ENCODE data around the gene HSD11B1L.
"Not testable (repeated sequence)": the region's sequence is repeated elsewhere in the genome, so short reads cannot be mapped to it uniquely, and the experiment has no call there.

HSD11B1L gene

DNA sequence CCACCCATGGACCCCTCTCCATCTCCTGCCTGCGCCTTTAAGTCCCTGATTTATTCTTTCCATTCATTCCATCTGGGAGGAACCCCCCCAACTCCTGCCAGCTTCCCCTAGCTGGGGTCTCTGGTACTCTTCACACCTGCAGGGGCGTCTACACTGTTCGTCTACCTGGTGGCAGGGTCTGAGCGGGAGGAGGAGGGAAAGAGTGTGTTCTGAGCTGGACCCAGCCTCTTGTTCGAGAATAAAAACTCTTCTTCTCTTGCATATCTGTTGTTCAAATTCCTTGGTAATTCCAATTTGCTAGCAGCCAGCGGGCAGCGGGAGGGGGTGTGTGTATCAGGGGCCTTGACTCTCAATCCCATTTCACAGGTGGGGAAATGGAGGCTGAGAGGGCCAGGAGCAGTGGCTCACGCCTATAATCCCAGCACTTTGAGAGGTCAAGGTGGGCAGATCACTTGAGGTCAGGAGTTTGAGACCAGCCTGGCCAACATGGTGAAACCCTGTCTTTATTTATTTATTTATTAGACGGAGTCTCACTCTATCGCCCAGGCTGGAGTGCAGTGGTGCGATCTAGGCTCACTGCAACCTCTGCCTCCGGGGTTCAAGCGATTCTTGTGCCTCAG, 7.5 kb downstream of the HSD11B1L start:
- DNase-seq: not testable (repeated sequence)

DNA sequence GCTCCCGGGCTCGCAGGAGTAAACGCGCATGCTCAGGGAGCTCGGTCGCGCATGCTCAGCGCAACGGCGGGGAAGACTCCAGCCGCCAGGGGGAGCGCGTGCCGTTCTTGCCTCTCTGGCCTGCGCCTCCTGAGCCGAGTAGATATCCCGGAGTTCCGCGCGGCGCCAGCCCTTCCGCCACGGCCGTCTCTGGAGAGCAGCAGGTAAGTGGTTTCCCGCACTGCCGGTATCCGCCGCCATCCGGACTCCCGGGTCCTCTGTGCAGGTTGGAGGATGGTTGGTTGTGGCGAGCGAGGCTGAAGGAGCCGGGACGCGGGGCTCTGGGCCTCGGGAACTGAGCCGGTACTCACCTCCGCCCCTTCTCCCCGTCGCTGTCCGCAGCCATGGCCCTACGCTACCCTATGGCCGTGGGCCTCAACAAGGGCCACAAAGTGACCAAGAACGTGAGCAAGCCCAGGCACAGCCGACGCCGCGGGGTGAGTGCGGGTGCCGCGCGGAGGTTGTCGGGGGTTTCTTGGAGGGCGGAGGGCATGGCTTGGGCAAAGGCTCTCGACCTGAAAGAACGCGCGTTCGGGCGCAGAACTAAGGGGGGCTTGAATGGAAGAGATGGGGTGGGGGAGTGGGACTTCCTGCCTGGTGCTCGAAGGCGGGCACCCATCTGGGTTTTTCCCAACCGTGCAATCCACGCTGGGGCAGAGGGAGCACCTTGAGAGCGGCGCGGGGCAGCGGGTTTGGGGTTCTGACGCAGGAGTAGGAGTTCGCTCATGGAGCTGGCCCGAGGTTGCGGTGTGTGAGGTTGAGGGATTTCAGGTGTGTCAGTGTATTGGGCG, 9.5 kb downstream of the HSD11B1L start, which contains the start of gene RPL36:
Gene RPL36, plus strand, starts transcription at position 171 of the 830 bp plus-strand sequence. Its CDS starts 213 bp downstream, at position 384.
- DNase-seq: peak; percentile 96

DNA sequence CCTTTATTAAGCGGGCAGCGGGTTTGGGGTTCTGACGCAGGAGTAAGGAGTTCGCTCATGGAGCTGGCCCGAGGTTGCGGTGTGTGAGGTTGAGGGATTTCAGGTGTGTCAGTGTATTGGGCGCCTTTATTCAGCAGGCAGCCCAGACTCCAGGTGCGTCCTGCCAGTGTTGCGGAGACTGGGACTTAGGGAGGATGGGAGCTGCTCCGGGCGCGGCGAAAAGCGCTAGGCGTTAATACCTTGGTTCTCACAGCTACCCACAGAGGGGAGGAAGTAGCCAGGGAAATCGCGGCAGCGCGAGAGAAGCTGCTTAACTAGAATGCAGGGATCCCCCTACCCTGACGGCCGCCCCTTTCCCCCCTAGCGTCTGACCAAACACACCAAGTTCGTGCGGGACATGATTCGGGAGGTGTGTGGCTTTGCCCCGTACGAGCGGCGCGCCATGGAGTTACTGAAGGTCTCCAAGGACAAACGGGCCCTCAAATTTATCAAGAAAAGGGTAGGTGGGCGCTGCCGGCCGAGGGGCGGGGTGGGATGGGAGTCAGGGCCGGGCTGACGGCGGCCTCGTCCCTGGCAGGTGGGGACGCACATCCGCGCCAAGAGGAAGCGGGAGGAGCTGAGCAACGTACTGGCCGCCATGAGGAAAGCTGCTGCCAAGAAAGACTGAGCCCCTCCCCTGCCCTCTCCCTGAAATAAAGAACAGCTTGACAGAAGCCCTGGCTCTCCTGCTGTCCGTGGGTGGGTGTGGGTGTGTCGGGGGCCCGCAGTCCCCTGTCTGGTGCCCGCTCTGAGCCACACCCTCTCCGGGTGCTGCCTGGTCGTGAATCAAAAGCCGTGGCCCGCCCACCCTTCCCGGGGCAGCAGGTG, 10.4 kb downstream of the HSD11B1L start:
- no peak for DNase-seq

DNA sequence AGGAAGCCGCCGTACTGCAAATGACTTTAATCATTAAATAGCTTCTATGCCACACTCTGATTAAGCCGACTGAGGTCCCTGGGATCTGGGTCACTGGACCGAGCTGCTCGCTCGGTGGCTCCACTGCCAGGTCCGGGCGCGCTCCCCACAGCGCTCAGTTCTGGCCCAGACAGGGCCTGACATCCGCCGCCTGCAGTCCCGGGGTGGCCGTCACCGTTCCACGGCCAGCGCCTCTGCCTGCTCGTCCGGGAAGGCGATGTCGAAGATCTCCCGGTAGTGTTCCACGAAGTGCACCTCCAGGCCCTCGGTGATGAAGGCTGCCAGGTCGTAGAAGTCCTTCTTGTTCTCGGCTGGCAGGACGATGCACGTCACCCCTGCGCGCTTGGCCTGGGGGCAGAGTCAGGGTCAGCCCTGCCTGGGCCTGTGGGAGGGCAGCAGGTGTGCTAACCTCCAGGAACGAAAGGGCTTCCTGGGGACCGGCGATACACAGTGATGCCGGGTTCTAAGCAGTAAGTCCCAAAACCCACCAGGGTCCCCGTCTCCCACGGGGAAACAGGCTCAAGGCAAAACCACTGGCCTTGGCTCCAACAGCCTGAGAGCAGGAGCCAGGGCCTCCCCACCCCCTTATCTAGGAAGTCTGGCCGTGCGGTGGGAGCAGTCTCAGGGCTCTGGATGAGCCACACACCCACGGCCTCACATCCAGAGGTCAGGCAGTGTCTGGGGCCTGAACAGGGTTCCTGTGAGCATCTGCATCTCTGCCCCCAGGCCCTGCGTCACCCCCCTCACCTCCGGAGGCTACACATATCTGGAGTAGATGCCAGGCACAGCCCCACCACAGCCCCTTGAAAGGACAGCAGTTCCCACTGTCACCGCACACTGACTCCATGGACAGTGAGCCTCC, 11.2 kb downstream of the HSD11B1L start:
- DNase-seq: no peak

DNA sequence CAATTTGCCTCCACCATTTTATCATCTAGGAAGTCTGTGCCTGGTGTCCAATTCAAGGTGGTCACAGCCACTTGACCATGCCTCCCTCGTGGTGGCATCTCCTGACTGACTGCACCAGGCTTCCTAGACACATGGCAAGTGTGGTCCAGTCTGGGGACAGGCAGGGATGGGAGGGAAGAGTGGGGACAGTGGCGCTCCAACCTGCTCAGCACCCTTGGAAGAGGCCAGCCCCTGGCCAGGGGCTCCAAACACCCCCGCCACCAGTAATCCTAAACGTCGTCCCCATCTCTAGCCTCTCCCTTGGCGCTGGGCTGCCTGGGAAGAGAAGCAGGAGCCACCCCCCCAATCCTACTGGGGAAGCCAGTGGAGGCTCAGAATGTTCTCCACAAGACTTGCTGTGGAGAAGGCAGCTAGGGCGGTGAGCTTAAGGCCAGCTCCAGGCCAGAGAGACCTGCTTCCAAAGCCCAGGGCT, 11.9 kb downstream of the HSD11B1L start:
- no peak for DNase-seq

DNA sequence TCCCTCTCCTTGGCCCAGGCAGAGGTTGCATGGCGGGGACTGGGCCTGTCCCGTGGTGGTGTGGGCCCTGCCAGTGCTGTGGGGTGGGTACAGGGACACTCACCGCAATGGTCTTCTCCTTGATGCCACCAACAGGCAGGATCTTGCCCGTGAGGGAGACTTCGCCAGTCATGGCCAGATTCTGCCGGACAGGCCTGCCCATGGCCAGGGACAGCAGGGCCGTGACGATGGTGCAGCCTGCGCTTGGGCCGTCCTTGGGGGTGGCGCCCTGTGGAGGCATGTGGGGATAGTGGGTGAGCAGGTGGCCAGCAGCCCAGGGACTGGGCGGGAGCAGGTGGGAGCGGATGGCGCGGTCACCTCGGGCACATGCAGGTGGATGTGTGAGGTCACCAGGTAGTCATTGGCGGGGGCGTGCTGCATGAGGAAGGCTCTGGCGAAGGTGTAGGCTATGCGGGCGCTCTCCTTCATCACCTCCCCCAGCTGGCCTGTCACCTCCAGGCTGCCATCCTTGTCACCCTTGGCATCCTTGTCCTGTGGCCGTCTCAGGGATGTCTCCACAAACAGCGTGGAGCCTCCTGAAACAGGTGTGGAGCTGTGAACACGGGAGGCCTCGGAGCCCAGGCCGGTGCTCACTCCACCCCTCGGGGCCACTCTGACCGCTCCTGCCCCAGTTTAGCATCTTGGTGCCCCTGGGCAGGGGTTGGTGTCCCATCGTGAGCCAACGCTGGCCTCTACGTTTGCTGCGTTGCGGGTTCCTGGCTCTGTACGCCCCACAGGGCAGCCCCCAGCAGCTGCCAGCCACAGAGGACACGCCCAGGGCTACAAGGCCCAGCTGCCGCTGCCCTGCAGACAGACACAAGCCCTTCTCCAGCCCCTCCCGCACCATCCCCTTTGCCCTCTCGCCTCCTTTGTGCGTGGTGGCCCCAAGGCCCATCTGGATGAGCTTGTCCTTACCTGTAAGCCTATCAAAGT, 12.7 kb downstream of the HSD11B1L start:
- no peak for DNase-seq

DNA sequence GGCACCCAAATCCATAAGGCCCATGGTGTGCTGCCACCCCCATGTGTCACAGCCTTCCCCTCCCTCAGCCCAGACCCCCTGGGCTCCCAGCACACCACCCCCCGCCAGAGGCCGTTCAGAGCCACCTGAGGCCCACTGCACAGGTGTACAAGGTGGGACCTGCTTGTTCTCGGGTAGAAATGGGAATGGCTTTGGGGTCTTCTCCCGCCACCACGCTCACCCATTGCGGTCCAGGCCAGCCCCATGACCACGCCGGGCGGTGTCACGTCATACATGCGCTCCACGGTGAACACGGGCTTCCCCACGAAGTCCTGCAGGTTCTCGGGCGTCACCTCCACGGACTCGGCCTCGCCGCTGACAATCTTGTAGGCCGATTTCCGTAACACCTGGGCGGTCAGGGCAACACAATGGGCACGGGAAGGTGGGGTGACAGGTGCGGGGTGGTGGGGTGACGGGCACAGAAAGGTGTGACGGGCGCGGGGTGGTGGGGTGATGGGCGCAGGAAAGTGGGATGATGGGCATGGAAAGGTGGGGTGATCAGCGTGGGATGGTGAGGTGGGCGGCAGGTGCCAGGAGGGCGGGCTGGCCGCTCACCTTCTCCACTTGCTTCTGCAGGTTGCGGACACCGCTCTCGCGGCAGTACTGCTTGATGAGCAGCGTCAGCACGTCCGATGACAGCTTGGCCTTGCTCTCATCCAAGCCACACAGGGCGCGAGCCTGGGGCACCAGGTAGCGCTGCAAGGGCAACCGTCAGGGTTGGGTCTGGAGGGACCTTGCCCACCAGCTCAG, 13.5 kb downstream of the HSD11B1L start:
- DNase-seq: no peak

DNA sequence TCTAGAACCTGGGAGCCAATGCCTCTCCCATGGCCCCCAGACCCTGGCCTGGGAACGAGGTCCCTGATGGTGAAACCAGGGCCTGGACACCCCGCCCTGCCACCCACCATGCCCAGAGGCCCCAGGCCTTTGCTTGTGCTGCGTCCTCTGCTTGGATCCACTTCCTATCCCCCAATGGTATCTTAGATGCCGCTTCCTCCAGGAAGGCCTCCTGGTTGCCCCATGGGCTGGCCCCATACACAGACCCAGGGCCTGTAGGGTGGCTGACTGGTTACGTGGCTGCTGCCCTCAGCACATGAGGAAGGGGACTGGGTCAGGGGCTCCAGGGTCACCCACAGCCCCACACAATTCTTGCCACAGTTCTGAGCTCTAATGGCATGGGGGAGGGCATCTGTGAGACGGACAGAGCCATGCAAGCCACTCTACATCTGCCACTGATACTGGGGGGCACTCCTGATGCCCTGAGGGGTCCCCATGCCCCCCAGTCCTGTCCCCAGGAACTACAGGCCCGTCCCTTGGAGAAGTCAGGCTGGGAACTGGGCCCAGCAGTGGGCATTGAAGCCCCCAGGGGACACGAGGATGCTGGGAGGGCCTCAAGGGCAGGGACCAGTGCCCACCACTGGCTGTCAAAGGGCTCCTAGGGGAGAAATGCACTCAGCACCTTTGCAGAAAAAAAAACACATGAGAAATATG, 14.3 kb downstream of the HSD11B1L start:
- no peak for DNase-seq

DNA sequence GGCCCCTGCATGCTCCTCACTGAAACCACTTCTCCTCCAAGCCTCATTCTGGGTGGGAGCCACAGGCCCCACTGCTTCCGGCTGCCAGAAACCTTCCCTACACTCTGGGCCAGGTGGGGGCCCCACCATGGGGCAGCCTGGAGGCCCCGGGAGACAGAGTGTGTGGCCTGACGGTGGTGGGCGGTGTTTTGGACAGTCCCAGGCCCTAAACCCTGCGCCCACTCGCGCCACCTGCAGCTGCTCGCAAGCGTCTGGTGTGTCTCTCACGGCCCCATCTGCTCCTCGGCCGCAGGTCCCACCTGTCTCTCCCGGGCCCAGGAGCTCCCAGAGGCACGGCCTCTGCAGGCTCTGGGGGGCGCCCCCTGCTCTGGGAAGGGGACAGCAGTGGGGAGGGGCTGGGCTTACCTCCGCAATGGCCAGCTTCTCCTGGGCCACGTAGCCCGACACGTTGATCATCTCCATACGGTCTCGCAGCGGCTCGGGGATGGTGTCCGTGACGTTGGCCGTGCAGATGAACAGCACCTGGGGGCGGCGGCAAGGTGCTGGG, 14.9 kb downstream of the HSD11B1L start:
- no peak for DNase-seq

DNA sequence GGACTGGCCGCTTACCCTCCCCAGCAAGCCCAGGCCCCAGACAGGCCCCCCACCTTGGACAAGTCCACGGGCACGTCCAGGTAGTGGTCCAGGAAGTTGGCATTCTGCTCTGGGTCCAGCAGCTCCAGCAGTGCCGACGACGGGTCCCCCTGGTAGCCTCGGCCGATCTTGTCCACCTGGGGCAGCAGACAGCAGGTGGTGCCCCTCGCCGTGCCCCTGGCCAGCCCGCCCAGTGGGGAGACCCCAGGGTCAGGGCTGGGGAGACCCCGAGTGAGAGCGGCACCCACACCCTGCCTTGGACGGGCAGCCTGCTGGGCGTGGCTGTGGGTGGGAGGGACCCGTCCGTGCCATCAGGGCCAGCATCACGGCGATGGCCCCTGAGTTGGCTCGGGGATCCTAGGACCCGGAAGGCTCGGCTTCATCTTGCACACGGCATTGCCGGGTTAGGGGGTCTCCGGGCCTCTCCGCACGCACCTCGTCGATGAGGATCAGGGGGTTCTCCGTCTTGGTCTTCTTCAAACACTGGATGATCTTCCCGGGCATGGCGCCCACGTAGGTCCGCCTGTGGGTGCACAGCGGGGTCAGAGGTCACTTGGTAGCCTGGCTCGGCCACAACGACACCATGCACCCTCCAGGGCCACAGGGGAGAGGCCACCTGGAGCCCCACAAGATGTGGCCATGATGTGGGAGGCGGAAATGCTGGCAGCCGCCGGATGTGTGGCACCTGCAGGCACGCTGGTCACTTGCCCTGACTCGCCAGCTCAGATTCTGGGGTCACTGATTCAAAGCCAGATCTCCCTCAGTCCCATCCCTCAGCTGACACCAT, 15.6 kb downstream of the HSD11B1L start:
- DNase-seq: no peak

DNA sequence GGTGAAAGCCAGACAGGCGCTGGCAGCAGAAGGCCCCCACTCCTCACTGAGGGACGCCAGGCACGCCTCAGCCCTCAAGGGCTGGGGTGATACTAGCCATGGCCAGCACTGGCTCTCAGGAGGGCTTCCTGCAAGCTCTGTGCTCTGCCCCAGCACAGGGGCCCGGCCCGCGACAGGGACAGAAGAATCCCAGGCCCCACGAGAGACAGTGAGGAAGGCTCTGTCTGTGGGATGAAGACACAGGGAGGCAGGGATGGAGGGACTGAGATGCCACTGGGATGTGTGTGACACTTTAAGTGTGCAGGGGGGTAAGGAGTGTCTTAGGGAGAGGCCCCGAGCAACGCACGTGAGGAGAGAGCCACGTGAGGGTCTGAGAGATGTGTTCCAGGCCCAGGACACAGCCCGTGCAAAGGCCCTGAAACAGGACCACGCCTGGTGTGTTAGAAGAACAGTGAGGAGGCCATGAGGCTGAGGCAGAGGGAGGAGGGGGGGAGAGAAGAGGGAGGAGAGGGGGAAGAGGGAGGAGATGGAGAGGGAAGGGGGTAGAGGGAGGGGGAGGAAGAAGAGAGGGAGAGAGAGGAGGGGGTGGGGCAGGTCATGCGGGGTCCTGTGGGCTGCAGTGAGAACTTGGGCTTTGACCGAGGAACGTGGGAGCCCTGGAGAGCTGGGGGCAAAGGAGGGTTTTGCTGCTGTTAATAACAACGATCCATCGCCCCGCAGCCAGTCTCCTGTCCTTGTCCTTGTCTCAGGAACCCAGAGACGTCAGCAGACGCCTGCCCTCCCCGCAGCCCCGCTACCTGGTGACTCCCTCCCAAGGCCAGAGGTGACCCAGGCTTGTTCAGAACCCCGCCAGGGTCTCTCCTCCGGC, 16.4 kb downstream of the HSD11B1L start:
- DNase-seq: no peak

DNA sequence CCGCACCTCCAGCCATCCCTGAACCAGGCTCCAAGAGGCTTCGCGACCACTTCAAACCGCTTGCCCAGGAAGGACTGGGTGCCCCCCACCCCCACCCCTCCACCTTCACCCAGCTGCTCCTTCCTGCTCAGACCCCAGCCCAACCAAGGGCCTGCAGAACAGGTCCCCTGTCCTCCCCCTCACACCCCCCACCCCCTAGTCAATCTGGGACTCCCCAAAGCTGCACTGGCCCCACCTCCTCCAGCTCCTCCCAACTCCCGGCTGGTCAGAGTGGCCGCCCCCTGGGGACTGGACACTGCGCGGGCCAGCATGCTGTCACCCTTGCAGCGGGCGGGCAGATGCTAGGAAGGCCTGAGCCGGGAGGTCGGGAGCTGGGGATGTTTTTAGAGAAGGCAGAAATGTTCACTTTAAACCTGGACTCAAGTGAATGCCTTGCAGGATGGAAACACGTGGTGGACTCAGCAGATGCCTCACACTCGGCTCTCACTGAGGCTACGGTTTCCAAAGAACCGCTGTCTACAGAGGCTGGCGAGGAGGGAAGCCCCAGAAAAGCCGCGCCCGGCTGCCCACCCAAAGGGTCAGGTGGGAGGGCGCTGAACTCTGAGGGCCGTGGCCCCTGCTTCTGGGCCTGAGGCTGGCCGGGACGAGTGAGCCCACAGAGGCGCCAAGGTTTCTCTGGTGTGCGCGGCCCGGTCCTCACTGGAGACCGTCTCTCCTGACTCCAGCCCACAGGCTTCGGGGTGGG, 17.2 kb downstream of the HSD11B1L start:
- no peak for DNase-seq

DNA sequence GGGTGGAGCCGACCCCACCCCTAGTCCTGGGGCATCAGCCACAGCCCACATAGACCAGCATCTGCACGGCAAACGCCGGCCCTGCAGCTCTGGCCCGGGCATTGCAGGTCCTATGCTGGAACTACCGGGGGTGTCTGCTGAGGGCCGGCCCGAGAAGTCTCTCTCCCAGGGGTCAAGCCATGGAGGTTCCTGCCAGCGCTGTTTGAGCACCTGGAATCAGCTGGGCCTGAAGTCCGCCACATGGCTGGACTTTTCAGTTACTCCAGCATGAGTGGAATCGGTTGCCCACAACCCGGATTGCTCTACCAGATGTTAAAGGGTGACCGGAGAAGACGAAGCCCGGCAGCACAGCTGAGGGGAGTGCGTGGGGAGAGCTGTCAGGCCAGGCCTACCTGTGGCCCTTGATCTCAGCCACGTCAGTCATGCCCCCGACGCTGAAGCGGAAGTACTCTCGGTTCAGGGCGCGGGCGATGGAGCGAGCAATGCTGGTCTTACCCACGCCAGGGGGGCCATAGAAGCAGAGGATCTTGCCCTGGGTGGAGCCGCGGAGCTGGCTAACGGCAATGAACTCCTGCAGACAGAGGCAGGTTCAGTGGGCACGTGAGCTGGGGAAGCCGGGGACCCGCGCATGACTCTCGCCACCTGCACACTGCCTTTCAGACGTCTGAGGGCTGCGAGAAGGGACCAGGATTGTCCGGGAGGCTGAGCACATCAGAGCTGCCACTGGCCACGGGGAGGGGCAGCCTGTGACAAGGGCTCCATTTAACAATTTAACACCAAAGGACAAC, 18.0 kb downstream of the HSD11B1L start:
- DNase-seq: no peak

DNA sequence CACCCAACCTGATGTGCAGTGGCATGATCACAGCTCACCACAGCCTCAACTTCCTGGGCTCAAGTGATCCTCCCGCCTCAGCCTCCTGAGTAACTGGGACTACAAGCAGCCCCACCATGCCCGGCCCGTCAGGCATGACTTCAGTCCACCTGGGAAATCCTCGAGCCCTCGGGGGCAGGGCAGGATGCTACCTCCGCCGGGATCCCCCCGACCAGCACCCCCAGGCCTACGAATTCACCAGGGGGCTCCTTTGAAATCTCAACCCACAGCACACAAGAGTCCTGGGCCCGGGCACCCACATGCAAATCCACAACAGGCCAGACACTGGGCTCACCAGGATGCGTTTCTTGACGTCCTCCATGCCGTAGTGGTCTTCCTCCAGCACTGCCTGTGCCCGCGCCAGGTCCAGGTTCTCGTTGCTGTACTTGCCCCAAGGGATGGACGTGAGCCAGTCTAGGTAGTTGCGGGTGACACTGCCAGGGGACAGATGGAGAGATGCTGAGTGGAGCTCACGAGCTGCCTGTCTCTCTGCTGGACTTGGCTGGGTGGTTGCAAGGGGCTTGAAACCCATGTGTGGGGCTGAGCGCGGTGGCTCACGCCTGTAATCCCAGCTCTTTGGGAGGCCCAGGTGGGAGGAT, 19.7 kb downstream of the HSD11B1L start:
- no peak for DNase-seq

DNA sequence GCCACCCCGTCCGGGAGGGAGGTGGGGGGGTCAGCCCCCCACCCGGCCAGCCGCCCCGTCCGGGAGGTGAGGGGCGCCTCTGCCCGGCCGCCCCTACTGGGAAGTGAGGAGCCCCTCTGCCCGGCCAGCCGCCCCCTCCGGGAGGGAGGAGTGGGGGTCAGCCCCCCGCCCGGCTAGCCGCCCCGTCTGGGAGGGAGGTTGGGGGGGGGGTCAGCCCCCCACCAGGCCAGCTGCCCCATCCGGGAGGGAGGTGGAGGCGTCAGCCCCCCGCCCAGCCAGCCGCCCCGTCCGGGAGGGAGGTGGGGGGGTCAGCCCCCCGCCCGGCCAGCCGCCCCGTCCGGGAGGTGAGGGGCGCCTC, 21.2 kb downstream of the HSD11B1L start:
- not testable (repeated sequence) for DNase-seq
